ENCODE data around the gene LIMS2.

Gene LIMS2, protein sequence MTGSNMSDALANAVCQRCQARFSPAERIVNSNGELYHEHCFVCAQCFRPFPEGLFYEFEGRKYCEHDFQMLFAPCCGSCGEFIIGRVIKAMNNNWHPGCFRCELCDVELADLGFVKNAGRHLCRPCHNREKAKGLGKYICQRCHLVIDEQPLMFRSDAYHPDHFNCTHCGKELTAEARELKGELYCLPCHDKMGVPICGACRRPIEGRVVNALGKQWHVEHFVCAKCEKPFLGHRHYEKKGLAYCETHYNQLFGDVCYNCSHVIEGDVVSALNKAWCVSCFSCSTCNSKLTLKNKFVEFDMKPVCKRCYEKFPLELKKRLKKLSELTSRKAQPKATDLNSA

DNA sequence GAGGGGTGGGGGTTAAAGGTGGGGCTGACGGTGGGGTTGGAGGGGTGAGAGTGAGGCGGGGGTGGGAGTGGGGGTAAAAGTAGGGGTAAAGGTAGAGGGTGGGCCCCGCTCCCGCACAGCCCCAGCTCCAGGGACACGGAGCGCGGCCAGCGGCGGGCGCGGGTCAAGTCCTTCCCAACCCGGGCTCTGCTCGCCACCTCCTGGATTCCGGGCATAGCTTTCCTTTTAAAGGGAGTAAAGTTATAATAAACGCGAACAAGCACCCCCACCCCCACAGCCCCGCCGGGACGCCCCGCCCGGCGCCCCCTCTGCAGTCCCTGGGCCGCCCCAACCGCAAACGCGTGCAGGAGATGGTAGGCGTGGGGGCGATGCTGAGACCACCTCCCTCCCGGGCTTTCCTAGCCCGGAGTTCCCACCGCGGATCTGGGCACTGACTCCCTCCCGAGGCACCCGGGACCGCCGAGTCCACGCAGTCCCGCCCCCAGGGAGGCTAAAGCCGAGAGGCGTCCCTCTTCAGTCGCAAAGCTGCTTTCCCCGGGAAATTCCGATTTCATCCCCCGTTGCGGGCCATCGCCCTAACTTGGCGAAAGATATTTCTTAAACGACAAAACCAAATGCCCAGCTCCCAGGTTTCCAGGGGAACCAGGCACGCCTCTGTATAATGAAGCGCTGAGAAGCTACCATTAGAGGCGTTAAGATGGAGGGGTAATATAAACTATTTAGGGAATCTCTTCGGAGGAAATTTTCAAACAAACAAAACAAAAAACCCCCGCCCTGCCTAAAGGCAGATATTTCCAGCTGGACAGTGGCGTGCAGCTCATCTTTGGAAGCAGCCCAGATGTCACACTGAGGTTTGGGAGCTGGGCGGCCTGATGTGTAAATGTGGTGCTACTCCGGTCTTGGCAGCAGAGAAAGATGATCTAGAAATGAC lies at the start of gene LIMS2:
LIMS2 (minus strand) TSS at position 200 of the 931 bp plus-strand sequence. CDS start 506 bp downstream, outside the sequence.
- DNase-seq (ENCODE audit: low read depth) = no peak

DNA sequence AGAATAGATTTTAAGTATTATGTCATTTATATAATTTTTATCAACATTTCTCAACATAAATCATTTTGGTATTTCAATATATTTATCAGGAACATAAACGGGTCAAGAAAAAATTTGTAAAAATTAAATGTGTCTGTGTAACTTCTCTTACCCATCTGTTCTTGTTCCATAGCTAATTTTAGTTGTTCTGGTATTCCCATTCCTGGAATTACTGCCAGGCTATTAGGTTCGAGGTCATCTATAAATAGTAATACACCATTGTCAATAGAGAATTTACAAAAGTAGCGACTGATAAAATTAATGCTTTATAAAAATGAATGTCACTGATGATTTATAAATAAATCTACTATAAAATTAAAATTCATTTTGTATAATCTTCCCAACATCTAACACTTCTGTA lies 47.5 kb upstream of the LIMS2 start:
- no peak for DNase-seq (ENCODE audit: low read depth)

DNA sequence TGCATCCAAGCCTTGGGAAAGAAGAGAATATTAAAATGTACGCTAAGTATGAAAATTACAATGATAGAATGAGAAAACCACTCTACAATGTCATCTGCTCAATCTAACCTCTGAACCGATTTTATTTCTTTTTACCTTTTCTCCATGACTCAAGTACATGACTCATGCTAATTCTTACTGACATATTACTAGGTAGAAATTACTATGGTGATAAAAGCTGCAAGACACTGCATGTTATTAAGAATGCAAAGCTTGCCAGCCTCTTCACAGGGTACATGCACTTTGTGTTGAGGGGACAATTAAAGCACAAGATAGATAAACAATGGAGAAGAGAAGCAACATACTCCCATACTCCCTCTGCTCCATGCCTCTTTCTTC lies 46.6 kb upstream of the LIMS2 start:
- DNase-seq (ENCODE audit: low read depth) = no peak

DNA sequence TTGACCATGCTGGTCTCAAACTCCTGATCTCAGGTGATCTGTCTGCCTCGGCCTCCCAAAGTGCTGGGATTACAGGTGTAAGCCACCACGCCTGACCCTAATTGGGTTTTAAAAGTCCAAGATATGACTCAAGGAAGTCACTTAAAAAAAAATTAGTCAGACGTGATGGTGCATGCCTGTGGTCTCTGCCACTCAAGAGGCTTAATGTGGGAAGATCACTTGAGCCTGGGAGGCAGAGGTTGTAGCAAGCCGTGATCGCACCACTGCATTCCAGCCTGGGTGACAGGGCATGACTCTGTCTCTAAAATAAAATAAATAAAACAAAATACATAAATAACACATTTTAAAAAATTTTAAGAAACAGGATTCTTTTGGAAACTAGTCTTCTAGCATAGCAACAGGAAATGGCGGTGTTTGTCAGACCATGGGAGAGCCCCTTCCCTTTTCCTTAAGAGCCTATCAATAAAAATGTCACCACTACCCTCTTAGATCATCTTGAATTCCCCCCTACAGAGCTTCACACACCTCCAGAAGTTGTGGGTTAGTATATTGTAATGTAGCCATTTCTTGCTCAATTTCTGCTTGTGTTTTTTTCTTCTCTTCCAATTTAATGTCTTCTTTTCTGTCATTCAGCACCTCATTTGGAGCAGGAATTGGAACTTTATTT lies 46.1 kb upstream of the LIMS2 start:
- DNase-seq (ENCODE audit: low read depth) = peak; percentile 18

DNA sequence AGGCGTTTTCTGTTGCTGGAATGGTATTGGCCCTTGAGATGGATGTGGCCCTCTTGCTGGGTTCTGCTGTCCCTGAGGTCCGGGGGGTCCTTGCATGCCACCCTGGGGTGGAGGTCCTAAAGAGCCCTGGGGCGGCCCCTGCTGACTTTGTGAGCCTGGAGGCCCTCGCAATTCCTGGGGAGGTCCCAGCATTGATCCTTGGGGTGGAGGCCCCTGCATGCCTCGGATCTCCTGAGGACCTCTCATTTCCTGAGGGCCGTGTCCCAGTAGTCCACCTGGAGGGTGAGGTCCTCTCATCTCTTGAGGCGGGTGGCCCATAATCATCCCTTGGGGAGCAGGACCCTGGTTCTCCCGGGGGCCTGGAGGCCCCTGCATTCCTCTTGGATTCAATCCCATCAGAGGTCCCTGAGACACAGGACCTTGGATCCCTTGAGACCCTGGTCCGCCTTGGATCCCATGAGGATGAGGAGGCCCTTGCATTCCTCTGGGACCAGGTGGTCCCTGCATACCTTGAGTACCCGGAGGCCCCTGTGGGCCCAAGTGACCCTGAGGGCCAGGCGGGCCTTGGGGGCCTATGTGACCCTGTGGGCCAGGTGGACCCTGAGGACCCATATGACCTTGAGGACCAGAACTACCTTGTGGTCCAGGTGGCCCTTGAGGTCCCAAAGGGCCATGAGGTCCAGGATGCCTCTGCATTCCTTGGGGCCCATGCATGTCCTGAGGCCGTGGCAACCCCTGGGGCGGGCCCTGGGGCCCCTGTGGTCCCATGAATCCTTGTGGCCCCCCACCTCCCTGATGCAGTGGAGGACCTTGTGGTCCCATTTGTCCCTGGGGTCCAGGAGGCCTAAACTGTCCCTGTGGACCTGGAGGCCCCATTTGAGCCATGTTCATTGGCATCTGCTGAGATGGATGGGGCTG lies 44.2 kb upstream of the LIMS2 start:
- no peak for DNase-seq (ENCODE audit: low read depth)

DNA sequence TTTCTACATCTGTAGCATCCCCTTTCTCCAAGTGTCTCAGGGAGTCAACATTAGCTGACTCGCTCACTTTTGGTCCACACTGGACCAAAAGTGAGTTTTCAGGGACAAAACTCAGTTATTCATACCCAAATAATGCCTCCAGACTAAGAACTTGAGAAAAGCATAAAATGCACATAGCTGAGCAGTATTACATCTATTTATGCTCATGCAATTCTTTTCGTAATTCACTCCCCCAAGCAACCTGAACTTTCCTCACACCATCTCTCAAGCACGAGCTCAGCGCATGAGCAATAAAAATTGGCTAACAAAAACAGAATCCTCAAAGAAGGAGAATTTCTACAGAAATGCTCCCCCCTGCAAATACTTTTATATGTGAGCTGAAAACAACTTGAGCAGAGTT lies 42.9 kb upstream of the LIMS2 start:
- DNase-seq (ENCODE audit: low read depth) = no peak

DNA sequence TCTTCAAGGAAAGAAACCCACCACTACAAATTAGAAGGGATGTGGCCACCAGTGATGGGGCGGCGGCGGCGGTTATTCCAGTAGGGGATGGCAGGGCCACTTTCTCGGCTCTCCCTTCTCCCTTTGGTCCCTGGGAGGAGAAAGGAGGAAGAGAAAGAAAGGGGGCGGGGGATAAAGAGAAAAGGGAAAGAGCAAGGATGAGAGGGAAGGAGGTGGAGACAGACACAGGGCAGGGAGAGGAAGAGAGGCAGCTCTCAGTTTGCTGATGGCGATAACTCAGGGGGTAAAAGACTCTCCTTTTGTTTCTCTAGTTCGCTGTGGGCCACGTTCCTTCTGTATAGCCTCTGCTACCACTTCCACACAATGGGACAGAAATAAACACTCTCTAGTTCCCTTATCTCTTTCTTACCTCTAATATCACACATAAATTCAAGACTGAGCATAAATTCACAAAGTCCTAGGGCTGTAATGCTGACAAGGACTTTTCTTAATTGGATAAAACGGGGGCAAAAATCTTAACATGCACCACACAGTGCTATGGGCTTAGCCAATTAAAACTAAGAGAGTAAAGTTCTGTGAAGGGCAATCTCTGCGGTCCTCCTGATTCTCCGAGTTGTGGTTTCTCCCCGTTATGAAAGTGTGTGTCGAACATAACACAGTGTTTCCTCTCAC lies 40.6 kb upstream of the LIMS2 start:
- no peak for DNase-seq (ENCODE audit: low read depth)

DNA sequence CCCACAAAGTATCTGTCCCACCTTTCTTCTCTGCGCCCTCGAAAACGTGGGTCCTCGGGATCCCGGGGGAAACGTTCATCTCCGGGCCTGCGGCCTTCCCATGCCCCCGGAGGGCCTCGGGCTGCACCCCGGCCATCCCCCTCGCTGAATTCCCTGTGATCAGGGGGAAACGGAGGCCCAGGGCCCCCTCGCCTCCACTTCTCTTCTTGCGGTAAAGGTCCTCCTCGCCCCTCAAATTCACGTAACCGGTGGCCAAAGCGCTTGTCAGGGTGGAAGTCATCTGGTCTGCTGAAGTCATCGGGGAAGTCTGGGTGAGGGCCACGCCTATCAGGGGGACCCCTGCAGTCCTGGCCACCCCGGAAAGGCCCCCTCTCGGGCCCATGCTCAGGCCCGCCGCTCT lies 38.2 kb upstream of the LIMS2 start:
- DNase-seq (ENCODE audit: low read depth) = no peak

DNA sequence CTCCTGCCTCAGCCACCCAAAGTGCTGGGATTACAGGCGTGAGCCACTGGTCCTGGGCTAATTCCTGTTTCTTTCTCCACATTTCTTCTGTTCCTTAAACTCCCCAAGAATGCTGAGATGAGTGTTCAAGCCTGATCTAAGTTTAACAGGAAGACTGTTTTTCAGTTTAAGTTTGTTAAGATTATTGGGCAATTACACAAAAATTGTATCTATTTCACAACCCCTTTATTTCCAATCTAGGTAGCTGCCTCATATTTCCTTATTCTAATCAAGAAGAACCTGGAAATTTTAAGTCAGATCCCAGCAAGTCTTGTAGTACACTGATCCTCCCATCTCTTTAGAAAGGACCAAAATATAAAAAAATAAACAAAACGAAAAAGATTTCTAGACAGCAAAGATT lies 37.7 kb upstream of the LIMS2 start:
- no peak for DNase-seq (ENCODE audit: low read depth)

DNA sequence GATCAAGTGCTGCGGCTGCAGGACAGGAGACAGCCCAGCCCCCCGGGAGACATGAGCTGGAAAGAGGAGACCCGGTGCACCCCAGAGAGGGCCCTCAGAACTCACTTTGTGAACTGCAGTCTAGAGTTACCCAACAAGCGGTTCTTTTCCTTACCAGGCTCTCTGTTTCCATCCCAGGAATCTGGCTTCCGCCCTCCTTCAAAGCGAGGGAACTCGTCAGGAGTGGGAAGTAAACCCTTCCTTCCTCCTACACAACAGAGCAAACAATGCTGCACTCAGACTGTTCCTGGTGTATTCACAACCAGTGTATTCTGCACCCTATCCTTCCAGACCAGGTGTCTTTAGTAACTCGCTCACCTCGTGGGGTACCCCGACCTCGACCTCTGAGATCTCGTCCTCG lies 34.0 kb upstream of the LIMS2 start:
- DNase-seq (ENCODE audit: low read depth) = no peak

DNA sequence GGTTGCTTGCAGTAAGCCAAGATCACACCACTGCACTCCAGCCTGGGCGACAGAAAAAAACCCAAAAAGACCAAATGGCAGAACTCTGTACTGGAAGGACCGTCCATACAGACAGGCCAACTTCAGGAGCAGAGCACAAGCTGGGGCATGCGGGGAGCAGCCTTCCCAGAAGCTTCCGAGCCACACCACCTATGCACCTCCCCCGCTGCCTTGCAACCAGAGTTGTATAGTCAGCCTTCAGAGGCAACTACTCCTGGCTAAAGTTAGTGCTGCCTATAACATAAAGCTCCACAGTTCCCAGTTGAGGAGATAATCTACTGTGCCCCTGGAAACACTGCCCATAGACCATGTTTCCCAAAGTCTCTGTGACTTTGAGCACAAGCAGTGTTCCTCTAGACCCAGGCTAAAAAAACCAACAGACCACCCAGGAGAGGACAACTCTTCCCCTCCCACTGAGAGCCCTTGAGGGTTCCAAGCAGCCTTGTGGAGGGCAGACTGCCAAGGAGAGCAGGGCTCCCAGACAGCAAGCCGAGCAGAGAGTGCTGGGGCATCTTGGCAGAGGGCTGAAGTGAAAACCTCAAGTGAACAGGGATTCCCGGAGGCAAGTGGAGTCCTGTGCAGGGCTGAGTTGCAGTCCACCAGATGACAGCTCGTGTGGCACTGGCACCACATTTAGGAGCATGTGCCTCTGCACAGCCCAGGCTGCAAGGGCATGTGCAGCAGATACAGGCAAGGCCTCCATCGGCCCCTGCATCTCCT lies 32.7 kb upstream of the LIMS2 start:
- peak; percentile 63 for DNase-seq (ENCODE audit: low read depth)

DNA sequence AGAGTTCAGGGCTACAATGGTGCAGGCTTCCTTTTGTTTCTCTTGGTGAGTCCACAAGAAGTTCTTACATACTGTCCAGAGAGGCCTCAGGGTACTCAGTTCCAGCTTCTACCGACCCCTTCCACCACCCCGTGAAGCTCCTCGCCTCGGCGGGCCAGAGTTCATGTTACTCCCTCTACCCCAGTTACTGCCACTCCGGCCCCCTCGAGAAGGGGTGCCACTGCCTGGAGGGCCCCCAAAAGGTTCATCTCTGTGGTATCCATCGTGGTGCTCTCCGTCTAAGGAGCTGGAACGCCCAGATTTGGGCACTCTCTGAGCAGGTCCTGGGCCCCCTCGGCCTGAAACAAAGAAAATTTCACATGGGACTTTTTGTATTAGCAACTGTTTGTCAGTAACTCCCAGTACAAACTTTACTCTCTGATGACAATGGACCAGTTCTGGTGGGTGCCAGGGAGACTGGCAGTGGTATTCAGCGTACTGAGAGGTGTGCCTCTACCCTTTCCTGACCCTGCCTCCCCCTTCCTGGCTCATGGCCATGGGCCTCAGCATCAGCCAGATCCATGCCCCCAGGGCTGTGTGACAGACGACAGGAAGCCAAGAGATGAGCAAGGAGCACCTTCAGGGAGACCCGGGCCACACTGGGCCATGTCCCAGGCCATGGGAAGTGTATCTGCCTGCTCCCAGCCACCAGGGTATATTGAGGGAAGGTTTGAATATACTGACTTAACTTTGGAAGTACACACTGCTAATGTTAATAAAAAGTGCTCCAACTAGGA lies 31.1 kb upstream of the LIMS2 start:
- DNase-seq (ENCODE audit: low read depth) = no peak

DNA sequence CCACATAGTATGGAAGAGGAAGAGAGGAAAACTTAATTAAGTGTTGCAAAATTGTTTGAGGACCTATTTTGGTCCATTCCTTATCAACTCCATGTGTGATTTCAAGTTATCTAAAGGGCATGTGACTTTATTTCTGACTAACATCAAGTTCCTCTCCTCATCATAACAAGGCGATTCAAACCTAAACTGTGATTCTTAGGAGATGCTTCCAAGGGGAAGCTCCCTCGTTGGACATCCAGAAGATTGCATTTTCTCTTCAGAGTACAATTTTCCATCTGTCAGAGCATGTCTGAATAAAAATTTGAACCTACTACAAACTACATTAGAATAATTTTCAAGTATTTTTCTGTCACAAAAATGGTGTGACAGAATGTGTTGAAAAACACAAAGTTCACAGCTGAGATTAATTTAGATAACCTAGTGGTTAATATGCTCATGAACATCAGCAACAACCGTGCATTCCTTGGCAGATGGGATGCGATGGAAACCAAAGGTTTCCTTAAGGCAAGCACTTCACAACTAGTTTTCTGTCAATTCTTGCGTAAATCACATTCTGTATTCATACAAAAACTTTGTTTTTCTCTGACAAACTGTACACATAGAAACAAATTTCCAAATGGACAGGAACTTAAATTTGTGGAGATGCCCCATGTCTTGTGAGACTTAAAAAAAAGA lies 30.2 kb upstream of the LIMS2 start:
- peak; percentile 89 for DNase-seq (ENCODE audit: low read depth)

DNA sequence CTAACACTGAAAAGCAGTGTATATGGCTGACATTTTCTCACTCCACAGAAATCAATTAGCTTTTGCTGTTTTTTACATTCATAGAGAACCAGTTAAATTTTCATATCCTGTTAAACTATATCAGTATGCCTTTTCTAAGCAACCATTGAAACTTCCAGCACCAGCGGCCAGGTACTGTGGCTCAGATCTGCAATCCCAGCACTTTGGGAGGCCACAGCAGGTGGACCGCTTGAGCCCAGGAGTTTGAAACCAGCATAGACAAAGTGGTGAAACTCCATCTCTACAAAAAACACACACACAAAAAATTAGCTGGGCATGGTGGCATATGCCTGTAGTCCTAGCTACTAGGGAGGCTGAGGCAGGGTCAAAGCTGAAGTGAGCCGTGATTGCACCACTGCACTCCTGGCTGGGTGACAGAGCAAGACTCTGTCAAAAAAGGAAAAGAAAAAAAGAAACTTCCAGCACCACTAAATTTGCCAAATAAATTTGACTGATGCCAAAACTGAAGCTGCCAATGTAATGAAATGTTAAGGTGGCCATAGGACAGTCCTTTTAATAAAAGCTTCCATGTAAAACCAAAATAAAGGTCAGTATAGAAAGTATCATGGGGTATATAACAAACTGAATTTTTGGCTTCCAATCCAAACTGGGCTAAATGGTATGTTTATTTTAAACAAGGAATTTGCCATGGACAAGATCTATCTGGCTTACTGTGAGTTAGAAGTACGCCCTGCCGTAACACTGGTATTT lies 29.5 kb upstream of the LIMS2 start:
- DNase-seq (ENCODE audit: low read depth) = peak; percentile 60

DNA sequence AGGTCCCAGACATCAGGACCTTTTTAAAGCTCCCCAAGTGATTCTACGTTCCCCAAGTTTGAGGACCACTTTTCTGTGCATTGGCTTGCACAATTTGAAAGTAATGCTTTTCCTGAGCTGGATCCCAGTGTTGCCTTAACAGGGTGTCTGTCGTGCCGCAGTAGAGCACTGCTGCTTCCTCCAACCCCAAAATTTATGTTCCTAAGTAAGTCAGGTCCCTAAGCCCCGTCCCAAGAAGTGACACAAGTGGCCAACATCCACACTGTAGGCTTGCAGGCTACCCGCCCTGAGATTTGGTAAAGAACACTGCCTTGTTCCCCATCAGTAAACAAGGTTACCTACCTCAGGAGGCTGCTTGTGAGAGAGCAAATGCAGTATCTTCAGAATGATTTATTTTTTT lies 28.0 kb upstream of the LIMS2 start:
- DNase-seq (ENCODE audit: low read depth) = no peak

DNA sequence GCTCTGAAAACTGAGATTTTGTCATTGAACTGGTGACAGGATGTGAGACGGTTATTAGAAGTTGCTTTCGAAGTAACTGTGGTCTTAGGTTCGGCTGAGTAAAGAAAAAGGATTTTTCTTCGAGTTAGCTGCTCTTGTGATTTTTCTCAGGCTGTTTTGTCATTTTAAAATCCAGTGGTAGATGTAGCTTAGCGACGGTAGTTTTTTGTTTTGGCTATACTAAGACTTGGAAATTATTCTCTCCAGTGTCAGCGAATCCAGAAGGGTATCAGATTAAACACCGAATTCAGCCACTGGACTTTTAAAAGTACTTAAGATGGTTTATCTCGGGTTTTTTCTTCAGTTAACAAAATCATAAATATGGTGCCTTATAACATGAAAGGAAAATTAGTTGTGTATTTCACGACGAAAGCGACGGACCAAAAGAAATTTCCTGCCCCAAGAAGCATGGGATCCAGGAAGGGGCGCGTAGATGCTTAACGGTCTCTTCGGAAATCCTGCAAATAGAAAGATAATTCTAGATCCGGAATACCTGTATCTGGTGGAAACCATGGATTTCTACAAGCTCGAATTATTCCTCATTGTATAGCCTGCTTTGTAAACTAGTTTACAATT lies 27.2 kb upstream of the LIMS2 start:
- DNase-seq (ENCODE audit: low read depth) = no peak

DNA sequence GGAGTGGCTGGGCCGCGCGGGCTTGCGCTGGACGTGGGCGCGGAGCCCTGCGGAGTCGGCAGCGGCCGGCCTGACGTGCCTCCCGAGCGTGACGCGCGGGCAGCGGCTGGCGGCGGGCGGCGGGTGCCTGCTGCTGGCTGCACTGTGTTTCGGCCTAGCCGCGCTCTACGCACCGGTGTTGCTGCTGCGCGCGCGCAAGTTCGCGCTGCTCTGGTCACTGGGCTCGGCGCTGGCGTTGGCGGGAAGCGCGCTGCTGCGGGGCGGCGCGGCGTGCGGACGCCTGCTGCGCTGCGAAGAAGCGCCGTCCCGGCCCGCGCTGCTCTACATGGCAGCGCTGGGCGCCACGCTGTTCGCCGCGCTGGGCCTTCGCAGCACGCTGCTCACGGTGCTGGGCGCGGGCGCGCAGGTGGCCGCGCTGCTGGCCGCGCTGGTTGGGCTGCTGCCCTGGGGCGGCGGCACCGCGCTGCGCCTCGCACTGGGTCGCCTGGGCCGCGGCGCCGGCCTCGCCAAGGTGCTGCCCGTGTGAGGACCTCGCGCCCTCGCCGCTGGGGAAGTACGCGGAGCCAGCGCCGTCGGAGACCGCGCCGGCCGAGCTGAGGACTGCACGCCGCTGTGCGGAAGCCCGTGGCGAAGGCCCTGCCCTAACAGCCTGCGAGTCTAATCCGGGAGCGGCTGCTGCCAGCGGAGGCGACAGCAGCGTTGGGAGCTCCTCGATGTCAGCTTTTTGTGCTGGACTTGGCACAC lies 26.5 kb upstream of the LIMS2 start:
- DNase-seq (ENCODE audit: low read depth) = peak; percentile 67
